SU-DHL-6 (cell line): ENCODE data around the gene TOMT.

Experiments used
- CTCF ChIP-seq: fragments of 200-600 bp; sonication (generic); IDR thresholded peaks from one replicate; pipeline ENCODE4 v1.5.1; 2017; ENCODE audit warnings: antibody characterized with exemption, mild to moderate bottlenecking, low read length, moderate library complexity; ENCODE audit not compliant: insufficient read depth, poor library complexity, severe bottlenecking
- EZH2phosphoT487 ChIP-seq: fragments of 200-600 bp; sonication (generic), shearing (Covaris generic); conservative IDR thresholded peaks from 2 replicates; pipeline ENCODE4 v1.6.1; 2018; ENCODE audit warnings: mild to moderate bottlenecking, antibody characterized with exemption, low read length, moderate library complexity, mixed read lengths

GRCh38 chr11:72119198-72119597 lies 13.5 kb downstream of the TOMT start:
- TF ChIP-seq CTCF (no peak), EZH2phosphoT487 (no peak)
